ENCODE data around the gene ZBTB40.

DNA sequence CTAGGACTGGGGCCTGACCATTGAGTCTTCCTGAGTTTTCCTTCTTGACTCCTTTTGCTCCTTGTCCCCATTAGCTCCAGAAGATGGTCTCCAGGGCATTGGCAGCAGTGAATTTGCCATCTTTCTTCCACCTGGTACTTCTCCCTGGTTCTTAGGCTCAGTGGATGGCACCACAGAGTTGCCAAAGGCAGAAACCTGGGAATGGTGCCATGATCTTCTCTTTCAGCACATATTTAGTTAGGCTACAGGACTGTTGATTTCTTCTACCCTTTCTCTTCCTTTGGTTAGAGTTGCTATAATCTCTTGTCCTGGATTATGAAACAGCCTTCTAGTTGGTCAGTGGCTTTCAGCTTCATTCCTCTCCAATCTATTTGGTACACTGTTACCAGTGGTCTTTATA lies 6.2 kb downstream of the ZBTB40 start:
- TF ChIP-seq KLF9 (tag by site-specific recombination; IDR thresholded peaks at IDR 0.05; ENCODE audit: low read depth) (no peak), ZEB2 (tag by site-specific recombination; IDR thresholded peaks at IDR 0.05) (no peak), ZNF266 (tag by site-specific recombination; IDR thresholded peaks at IDR 0.05; ENCODE audit: low read depth) (no peak), ZNF549 (tag by site-specific recombination; IDR thresholded peaks at IDR 0.05) (no peak)
- TF ChIP-seq, protein P1, sequence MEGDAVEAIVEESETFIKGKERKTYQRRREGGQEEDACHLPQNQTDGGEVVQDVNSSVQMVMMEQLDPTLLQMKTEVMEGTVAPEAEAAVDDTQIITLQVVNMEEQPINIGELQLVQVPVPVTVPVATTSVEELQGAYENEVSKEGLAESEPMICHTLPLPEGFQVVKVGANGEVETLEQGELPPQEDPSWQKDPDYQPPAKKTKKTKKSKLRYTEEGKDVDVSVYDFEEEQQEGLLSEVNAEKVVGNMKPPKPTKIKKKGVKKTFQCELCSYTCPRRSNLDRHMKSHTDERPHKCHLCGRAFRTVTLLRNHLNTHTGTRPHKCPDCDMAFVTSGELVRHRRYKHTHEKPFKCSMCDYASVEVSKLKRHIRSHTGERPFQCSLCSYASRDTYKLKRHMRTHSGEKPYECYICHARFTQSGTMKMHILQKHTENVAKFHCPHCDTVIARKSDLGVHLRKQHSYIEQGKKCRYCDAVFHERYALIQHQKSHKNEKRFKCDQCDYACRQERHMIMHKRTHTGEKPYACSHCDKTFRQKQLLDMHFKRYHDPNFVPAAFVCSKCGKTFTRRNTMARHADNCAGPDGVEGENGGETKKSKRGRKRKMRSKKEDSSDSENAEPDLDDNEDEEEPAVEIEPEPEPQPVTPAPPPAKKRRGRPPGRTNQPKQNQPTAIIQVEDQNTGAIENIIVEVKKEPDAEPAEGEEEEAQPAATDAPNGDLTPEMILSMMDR (tag by site-specific recombination; IDR thresholded peaks at IDR 0.05) = no peak
- TF ChIP-seq, protein P2, sequence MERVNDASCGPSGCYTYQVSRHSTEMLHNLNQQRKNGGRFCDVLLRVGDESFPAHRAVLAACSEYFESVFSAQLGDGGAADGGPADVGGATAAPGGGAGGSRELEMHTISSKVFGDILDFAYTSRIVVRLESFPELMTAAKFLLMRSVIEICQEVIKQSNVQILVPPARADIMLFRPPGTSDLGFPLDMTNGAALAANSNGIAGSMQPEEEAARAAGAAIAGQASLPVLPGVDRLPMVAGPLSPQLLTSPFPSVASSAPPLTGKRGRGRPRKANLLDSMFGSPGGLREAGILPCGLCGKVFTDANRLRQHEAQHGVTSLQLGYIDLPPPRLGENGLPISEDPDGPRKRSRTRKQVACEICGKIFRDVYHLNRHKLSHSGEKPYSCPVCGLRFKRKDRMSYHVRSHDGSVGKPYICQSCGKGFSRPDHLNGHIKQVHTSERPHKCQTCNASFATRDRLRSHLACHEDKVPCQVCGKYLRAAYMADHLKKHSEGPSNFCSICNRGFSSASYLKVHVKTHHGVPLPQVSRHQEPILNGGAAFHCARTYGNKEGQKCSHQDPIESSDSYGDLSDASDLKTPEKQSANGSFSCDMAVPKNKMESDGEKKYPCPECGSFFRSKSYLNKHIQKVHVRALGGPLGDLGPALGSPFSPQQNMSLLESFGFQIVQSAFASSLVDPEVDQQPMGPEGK (tag by site-specific recombination; IDR thresholded peaks at IDR 0.05) = no peak
- TF ChIP-seq, protein P3, sequence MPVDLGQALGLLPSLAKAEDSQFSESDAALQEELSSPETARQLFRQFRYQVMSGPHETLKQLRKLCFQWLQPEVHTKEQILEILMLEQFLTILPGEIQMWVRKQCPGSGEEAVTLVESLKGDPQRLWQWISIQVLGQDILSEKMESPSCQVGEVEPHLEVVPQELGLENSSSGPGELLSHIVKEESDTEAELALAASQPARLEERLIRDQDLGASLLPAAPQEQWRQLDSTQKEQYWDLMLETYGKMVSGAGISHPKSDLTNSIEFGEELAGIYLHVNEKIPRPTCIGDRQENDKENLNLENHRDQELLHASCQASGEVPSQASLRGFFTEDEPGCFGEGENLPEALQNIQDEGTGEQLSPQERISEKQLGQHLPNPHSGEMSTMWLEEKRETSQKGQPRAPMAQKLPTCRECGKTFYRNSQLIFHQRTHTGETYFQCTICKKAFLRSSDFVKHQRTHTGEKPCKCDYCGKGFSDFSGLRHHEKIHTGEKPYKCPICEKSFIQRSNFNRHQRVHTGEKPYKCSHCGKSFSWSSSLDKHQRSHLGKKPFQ (tag by site-specific recombination; IDR thresholded peaks at IDR 0.05) = no peak
